ENCODE results near the gene ABCF2.

ABCF2 gene

DNA sequence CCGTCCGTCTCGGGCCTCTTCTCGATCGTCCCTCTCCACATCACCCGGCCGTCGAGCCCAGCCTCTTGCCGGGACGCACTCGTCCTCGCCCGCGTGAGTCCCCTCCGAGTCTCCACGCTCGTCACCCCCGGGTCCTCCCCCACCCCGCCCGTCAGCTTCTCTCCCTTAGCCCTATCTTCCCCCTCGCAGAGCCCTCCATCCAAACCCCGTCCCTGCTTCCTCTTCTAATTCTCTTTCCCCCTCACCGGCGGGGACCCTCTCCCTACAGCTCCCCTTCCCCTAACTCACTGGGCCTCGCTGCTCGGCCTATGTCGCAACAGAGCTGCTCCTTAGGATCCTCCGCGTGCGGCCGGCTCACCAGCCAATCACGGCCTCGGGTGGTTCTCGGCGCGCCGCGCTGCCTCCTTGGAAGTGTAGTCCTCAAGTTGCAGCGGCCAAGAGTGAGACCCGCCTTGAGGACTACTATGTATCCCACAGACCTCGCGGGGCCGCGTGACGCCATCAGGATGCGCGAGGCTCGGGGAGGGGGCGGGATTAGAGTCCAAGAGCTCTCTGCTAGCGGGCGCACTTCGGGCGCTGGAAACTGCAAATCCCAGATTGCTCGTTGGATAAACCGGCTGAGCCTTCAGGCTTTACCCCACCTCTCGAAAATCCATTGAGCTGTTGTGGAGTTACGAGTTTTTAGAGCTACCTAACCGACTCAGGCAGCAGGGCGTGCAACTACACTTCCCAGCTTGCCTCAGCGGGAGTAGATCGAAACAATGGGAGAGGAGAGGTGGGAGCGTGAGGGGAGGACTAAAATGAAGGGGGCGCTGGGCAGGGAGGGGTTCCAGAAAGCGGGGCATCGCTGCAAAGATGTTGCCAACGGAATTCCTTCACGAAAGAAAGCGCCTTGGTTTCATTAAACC, at the start of gene ABCF2:
Gene ABCF2 (minus strand): TSS at position 331 of the 908 bp plus-strand sequence. CDS start 747 bp downstream, outside the sequence.
- Histone ChIP-seq H3K36me3 (ENCODE audit: control insufficient read depth in 2 of 2, insufficient read depth in 2 of 2, low read length in 2 of 2) (peaks cover 24 to 26% of the 10 kb centered on the region in 2 donors), H3K4me1 (ENCODE audit: control insufficient read depth in 2 of 2, insufficient read depth in 2 of 2, low read length in 2 of 2) (peaks cover 26 to 28% of the 10 kb centered on the region in 2 donors), H3K27ac (ENCODE audit: low read depth in 2 of 2, low read length in 2 of 2) (peak within 1 kb of the TSS; percentile 87 to 89), H3K9ac (ENCODE audit: low read depth in 1 of 2, low read length in 2 of 2) (peak within 1 kb of the TSS; percentile 82 to 83), H3K27me3 (ENCODE audit: control insufficient read depth in 2 of 2, insufficient read depth in 2 of 2, low read length in 2 of 2) (no peaks in the 10 kb centered on the region), H3K4me3 (ENCODE audit: low read length in 2 of 2) (peak within 1 kb of the TSS; percentile 81 to 93), H3K9me3 (ENCODE audit: control insufficient read depth in 2 of 2, low read length in 2 of 2) (no peaks in the 10 kb centered on the region)

DNA sequence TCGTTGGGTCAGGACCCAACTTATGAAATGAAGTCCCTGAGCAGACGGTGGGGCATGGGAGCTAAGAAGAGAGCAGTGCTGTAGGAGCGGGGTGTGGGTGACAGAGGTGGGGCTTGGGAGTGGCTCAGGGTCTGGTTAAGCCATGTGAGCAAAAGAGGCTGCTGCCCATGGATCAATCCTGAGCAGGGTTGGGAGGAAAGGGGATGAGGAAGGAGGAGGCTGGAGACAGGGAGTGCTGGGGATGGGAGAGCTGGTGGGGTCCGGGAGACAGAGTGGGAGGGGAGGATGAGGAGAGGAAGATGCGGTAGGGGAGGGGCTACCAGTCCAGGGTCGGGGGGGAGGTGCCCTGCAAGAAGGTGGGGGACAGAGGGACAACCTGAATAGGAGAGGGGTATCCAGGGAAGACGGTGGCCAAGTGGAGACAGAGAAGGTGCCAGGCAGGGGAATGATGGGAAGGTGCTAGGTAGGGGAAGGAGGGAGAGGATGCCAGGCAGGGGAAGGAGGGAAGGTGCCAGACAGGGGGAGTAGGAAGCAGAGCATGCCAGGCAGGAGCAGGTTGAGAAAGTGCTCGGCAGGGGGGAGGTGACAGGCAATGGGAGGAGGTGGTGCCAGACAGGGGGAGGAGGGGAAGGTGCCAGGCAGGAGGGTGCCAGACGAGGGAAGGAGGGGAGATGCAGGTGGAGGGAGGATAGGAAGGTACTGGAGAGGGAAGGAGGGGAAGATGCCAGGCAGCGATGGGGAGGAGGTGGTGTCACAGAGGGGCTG, 49.0 kb upstream of the ABCF2 start:
- H3K27ac ChIP-seq (ENCODE audit: low read depth in 2 of 2, low read length in 2 of 2), result no peak overlapping the region
- H3K9ac ChIP-seq (ENCODE audit: low read depth in 1 of 2, low read length in 2 of 2), result no peak overlapping the region
- H3K27me3 ChIP-seq (ENCODE audit: control insufficient read depth in 2 of 2, insufficient read depth in 2 of 2, low read length in 2 of 2), result peaks cover 5 to 10% of the 10 kb centered on the region in 2 donors
- no peaks in the 10 kb centered on the region for H3K36me3 ChIP-seq (ENCODE audit: control insufficient read depth in 2 of 2, insufficient read depth in 2 of 2, low read length in 2 of 2)
- peaks cover 3 to 8% of the 10 kb centered on the region in 2 donors for H3K4me1 ChIP-seq (ENCODE audit: control insufficient read depth in 2 of 2, insufficient read depth in 2 of 2, low read length in 2 of 2)
- H3K4me3 ChIP-seq (ENCODE audit: low read length in 2 of 2), result peak overlapping the region; percentile 29 to 73
- no peaks in the 10 kb centered on the region for H3K9me3 ChIP-seq (ENCODE audit: control insufficient read depth in 2 of 2, low read length in 2 of 2)

DNA sequence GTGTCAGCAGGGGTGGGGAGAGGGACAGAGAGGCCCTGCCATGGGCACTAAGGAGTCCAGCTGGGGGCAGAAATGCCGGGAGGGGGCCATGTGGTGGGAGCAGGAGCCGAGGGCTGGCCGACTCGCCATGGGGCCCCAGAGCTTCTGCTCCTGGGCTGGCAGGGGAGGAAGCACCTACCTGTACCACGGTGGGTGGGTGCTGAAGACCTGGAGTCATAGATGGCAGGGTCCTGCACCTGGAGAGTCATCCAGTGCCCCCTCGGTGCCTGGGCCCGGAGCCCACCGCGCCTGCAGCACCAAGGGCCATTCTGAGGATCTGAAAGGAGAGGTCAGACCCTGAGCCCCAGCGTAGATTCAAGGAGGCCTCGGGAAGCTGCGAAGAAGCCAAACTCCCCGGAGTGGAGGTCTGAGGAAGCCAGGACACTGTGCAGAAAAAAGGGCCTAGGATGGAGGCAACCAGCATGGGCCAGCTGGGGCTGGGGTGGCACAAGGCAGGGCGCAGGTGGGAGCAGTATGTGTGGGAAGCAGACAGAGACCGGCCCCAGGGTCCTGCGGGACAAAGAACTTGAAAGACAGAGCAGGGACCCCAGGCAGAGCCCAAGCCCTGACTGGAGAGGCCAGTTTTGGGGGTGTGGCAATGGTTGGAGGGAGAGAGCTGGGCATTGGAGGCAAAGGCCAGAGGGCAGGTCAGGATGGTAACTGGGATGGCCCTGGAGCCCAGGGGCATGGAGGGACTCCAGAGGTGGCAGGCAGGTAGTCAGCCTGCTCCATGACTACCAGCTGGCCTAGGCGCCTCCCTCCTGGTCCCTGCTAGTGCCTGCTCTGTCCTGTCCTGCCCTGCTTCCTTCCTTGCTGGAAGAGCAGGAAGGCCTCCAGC, 48.2 kb upstream of the ABCF2 start:
- Histone ChIP-seq H3K36me3 (ENCODE audit: control insufficient read depth in 2 of 2, insufficient read depth in 2 of 2, low read length in 2 of 2) (no peaks in the 10 kb centered on the region), H3K27ac (ENCODE audit: low read depth in 2 of 2, low read length in 2 of 2) (no peak overlapping the region), H3K9ac (ENCODE audit: low read depth in 1 of 2, low read length in 2 of 2) (no peak overlapping the region), H3K4me1 (ENCODE audit: control insufficient read depth in 2 of 2, insufficient read depth in 2 of 2, low read length in 2 of 2) (peaks cover 3 to 8% of the 10 kb centered on the region in 2 donors), H3K9me3 (ENCODE audit: control insufficient read depth in 2 of 2, low read length in 2 of 2) (no peaks in the 10 kb centered on the region), H3K4me3 (ENCODE audit: low read length in 2 of 2) (no peak overlapping the region), H3K27me3 (ENCODE audit: control insufficient read depth in 2 of 2, insufficient read depth in 2 of 2, low read length in 2 of 2) (peaks cover 5 to 10% of the 10 kb centered on the region in 2 donors)

DNA sequence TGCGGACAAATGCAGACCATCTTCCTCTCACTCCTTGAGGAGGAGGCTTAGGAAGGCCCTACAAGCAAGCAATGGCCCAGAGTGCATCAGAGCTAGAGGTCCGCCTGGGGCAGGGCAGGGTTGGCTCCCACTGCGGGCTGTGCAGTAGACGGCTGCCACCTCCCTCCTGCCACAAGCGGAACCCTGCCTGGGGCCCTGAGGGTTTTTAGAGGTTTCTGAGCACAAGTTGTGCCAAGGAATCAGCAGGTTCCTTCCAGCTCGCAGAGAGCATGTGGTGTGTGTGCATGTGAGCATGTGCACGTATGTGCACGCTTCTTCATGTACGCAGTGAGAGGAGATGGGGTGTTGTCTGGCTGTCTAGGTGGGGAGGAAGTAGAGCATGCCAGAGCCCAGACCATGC, 47.4 kb upstream of the ABCF2 start:
- no peak overlapping the region for H3K4me3 ChIP-seq (ENCODE audit: low read length in 2 of 2)
- no peak overlapping the region for H3K27ac ChIP-seq (ENCODE audit: low read depth in 2 of 2, low read length in 2 of 2)
- H3K9me3 ChIP-seq (ENCODE audit: control insufficient read depth in 2 of 2, low read length in 2 of 2), result no peaks in the 10 kb centered on the region
- no peaks in the 10 kb centered on the region for H3K36me3 ChIP-seq (ENCODE audit: control insufficient read depth in 2 of 2, insufficient read depth in 2 of 2, low read length in 2 of 2)
- peaks cover 5 to 10% of the 10 kb centered on the region in 2 donors for H3K27me3 ChIP-seq (ENCODE audit: control insufficient read depth in 2 of 2, insufficient read depth in 2 of 2, low read length in 2 of 2)
- peaks cover 3 to 8% of the 10 kb centered on the region in 2 donors for H3K4me1 ChIP-seq (ENCODE audit: control insufficient read depth in 2 of 2, insufficient read depth in 2 of 2, low read length in 2 of 2)
- no peak overlapping the region for H3K9ac ChIP-seq (ENCODE audit: low read depth in 1 of 2, low read length in 2 of 2)

DNA sequence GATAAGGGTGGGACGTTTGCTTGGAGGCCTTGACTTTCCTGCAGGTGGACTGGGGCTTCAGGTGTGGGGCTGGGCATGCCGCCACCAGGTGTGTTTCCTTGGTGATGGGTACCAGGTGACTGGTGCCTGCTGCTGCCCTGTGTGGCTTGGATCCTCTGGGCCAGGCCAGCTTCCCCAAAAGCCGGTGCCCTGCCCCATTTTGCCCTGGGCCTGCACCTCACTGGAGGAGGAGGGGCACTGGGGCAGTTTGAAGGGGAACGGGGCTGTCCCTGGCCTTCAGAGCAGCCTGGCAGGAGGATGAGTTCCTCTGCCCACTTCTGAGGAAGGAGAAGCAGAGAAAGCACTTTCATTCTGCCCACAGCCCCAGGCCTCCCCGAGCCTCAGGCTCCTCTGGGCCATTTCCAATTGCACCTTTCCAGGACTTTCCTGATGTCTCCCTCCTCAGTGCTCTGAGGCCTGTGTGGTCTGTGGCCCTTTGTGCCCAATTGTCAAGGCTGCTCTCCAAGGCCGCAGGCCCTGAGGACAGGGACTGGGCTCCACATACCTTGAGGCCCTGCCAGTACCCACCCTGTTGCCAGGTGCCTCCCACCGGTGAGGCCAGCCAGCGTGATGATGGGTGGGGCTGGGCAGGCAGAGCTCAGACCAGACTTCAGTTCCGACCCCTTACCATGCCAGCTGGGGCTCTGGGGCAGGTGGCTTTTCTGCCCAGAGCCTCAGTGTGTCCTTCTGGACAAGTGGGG, 46.8 kb upstream of the ABCF2 start:
- Histone ChIP-seq H3K9me3 (ENCODE audit: control insufficient read depth in 2 of 2, low read length in 2 of 2) (no peaks in the 10 kb centered on the region), H3K4me1 (ENCODE audit: control insufficient read depth in 2 of 2, insufficient read depth in 2 of 2, low read length in 2 of 2) (peaks cover 3 to 8% of the 10 kb centered on the region in 2 donors), H3K9ac (ENCODE audit: low read depth in 1 of 2, low read length in 2 of 2) (no peak overlapping the region), H3K4me3 (ENCODE audit: low read length in 2 of 2) (no peak overlapping the region), H3K27ac (ENCODE audit: low read depth in 2 of 2, low read length in 2 of 2) (no peak overlapping the region), H3K36me3 (ENCODE audit: control insufficient read depth in 2 of 2, insufficient read depth in 2 of 2, low read length in 2 of 2) (no peaks in the 10 kb centered on the region), H3K27me3 (ENCODE audit: control insufficient read depth in 2 of 2, insufficient read depth in 2 of 2, low read length in 2 of 2) (peaks cover 5 to 8% of the 10 kb centered on the region in 2 donors)

DNA sequence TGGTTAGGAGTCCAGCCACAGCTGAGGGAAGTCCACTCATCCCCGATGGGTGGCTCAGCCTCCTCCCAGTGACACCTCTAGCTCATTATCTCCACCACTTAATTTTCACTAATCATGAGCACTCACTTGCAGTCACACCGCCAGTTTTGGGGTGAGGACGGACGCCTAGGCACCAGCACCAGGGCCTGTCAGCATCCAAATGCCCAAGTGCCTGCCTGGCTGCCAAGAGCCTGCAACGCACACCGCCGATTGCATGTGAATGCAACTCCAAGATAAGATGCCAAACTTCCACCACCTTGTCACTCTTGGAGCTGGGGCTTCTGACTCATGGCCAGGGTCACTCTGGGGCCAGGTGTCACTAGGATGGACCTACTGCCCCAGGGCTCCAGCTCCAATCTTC, 45.9 kb upstream of the ABCF2 start:
- peaks cover 3 to 8% of the 10 kb centered on the region in 2 donors for H3K4me1 ChIP-seq (ENCODE audit: control insufficient read depth in 2 of 2, insufficient read depth in 2 of 2, low read length in 2 of 2)
- peaks cover 5 to 7% of the 10 kb centered on the region in 2 donors for H3K27me3 ChIP-seq (ENCODE audit: control insufficient read depth in 2 of 2, insufficient read depth in 2 of 2, low read length in 2 of 2)
- H3K9me3 ChIP-seq (ENCODE audit: control insufficient read depth in 2 of 2, low read length in 2 of 2), result no peaks in the 10 kb centered on the region
- H3K4me3 ChIP-seq (ENCODE audit: low read length in 2 of 2), result no peak overlapping the region
- peak overlapping the region in 1 of 2 donors; percentile 4 for H3K27ac ChIP-seq (ENCODE audit: low read depth in 2 of 2, low read length in 2 of 2)
- no peaks in the 10 kb centered on the region for H3K36me3 ChIP-seq (ENCODE audit: control insufficient read depth in 2 of 2, insufficient read depth in 2 of 2, low read length in 2 of 2)
- H3K9ac ChIP-seq (ENCODE audit: low read depth in 1 of 2, low read length in 2 of 2), result no peak overlapping the region

DNA sequence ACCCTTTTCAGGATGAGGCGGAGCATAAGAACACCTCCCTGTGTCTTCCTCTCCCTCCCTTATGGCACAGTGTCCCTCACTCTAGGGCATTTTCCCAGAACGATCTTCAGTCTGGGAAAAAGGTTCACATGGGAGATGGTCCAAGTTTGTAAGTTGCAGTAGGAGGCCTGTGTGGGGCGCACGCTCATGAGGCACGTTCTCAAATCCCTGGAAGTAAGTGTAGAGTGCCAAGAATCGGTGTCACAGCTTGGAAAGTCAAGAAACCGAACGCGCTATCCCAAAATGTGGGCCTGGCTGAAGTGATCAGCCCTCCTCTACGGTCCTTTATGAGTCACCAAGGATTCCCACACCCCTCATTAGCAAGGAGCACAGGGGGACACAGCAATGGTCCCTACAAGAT, 45.4 kb upstream of the ABCF2 start:
- Histone ChIP-seq H3K9me3 (ENCODE audit: control insufficient read depth in 2 of 2, low read length in 2 of 2) (no peaks in the 10 kb centered on the region), H3K4me3 (ENCODE audit: low read length in 2 of 2) (no peak overlapping the region), H3K27ac (ENCODE audit: low read depth in 2 of 2, low read length in 2 of 2) (peak overlapping the region in 1 of 2 donors; percentile 4), H3K27me3 (ENCODE audit: control insufficient read depth in 2 of 2, insufficient read depth in 2 of 2, low read length in 2 of 2) (peaks cover 2 to 4% of the 10 kb centered on the region in 2 donors), H3K9ac (ENCODE audit: low read depth in 1 of 2, low read length in 2 of 2) (no peak overlapping the region), H3K36me3 (ENCODE audit: control insufficient read depth in 2 of 2, insufficient read depth in 2 of 2, low read length in 2 of 2) (no peaks in the 10 kb centered on the region), H3K4me1 (ENCODE audit: control insufficient read depth in 2 of 2, insufficient read depth in 2 of 2, low read length in 2 of 2) (peaks cover 3 to 7% of the 10 kb centered on the region in 2 donors)

DNA sequence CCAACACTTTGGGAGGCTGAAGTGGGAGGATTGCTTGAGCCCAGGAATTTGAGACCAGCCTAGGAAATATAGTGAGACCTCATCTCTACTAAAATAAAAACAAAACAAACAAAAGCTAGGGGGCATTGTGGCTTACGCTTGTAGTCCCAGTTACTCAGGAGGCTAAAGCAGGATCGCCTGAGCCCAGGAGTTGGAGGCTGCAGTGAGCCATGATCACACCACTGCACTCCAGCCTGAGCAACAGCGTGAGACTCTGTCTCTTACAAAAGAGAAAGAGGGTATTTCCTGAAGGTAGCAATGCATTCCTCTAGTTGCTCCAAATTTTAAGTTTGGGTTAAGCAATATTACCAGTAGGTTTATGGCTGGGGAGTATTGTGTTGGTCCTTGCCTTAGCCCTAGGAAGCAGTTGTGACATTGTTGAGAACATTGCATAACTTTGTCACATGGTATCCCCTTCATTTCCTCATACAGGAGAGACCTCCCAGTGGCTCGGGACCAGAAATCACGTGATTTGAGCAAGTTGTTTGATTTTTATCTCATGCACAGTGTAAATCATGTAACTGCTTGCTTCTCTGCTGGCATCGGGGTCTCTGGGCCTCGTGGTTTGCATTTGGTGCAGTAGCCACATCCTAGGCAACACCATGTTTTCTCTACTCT, 44.8 kb upstream of the ABCF2 start:
- Histone ChIP-seq H3K4me3 (ENCODE audit: low read length in 2 of 2) (no peak overlapping the region), H3K36me3 (ENCODE audit: control insufficient read depth in 2 of 2, insufficient read depth in 2 of 2, low read length in 2 of 2) (no peaks in the 10 kb centered on the region), H3K9me3 (ENCODE audit: control insufficient read depth in 2 of 2, low read length in 2 of 2) (no peaks in the 10 kb centered on the region), H3K27ac (ENCODE audit: low read depth in 2 of 2, low read length in 2 of 2) (peak overlapping the region in 1 of 2 donors; percentile 4), H3K4me1 (ENCODE audit: control insufficient read depth in 2 of 2, insufficient read depth in 2 of 2, low read length in 2 of 2) (peaks cover 0 to 4% of the 10 kb centered on the region in 2 donors), H3K9ac (ENCODE audit: low read depth in 1 of 2, low read length in 2 of 2) (no peak overlapping the region), H3K27me3 (ENCODE audit: control insufficient read depth in 2 of 2, insufficient read depth in 2 of 2, low read length in 2 of 2) (no peaks in the 10 kb centered on the region)

DNA sequence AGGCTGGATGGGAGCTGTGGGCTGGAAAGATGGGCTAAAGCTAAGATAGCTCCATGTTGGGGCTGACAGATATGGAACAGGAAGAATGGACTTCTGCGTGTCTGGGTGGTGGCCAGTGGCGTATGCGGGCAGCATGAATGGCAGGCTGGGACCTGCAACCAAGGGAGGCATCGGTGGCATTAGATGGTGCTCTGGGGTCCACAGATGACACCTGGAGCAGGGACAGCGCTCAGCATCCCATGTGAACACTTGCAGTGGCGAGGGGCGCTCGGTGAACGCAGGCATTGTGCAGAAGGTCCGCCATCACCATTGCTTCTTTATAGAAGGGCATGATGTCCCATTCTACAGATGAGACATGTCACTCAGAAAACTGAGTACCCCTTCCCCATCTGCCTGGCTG, 42.5 kb upstream of the ABCF2 start:
- Histone ChIP-seq H3K4me1 (ENCODE audit: control insufficient read depth in 2 of 2, insufficient read depth in 2 of 2, low read length in 2 of 2) (no peaks in the 10 kb centered on the region), H3K9me3 (ENCODE audit: control insufficient read depth in 2 of 2, low read length in 2 of 2) (no peaks in the 10 kb centered on the region), H3K27me3 (ENCODE audit: control insufficient read depth in 2 of 2, insufficient read depth in 2 of 2, low read length in 2 of 2) (no peaks in the 10 kb centered on the region), H3K36me3 (ENCODE audit: control insufficient read depth in 2 of 2, insufficient read depth in 2 of 2, low read length in 2 of 2) (no peaks in the 10 kb centered on the region), H3K9ac (ENCODE audit: low read depth in 1 of 2, low read length in 2 of 2) (no peak overlapping the region), H3K4me3 (ENCODE audit: low read length in 2 of 2) (no peak overlapping the region), H3K27ac (ENCODE audit: low read depth in 2 of 2, low read length in 2 of 2) (no peak overlapping the region)
